CD14-positive monocyte (primary cell): ENCODE measurements around the gene SLC1A2. TPM values are rescaled to one million over a fixed set of nuclear protein-coding genes. Genes with fewer than 3 reads are reported as not detected.

Experiments used
- DNase-seq, 3 donors: peaks; one replicate each; pipeline ENCODE4 v3.0.0-alpha.2; 2011 to 2022
- H2AFZ ChIP-seq: 2 replicates; pipeline ENCODE4 v1.6.0; 2012; ENCODE audit warnings: mild to moderate bottlenecking, low read depth, low read length, inconsistent platforms; ENCODE audit not compliant: insufficient read depth, poor library complexity, severe bottlenecking
- H3K27ac ChIP-seq, 2 donors: 1 replicate in 1 of 2; 2 replicates in 1 of 2; pipeline ENCODE4 v1.5.1; 2012 to 2013; ENCODE audit warnings: low read length in 2 of 2, control low read depth in 1 of 2, inconsistent platforms in 1 of 2, low read depth in 1 of 2, mild to moderate bottlenecking in 1 of 2
- H3K27me3 ChIP-seq, 2 donors: one replicate each; pipeline versions ENCODE4 v1.6.0 to v1.6.1; 2011 to 2013; ENCODE audit warnings: low read length in 2 of 2; ENCODE audit not compliant: control insufficient read depth in 2 of 2, insufficient read depth in 2 of 2
- H3K36me3 ChIP-seq, 2 donors: replicated peaks in 1 of 2; 1 replicate in 1 of 2; 2 replicates in 1 of 2; pipeline versions ENCODE4 v1.5.1 to v1.6.1; 2012 to 2013; ENCODE audit warnings: low read length in 2 of 2, control low read depth in 1 of 2, inconsistent platforms in 1 of 2, mild to moderate bottlenecking in 1 of 2; ENCODE audit not compliant: insufficient read depth in 2 of 2, control insufficient read depth in 1 of 2
- H3K4me1 ChIP-seq, 2 donors: 1 replicate in 1 of 2; 2 replicates in 1 of 2; pipeline versions ENCODE4 v1.5.1 to v1.6.1; 2012 to 2013; ENCODE audit warnings: low read length in 2 of 2, control low read depth in 1 of 2, inconsistent platforms in 1 of 2, mild to moderate bottlenecking in 1 of 2, moderate library complexity in 1 of 2; ENCODE audit not compliant: insufficient read depth in 2 of 2, control insufficient read depth in 1 of 2
- H3K4me2 ChIP-seq: replicated peaks from 2 replicates; pipeline ENCODE3; 2012; ENCODE audit warnings: low read length, moderate library complexity, mild to moderate bottlenecking; ENCODE audit not compliant: poor library complexity, severe bottlenecking; ENCODE audit errors: extremely low read depth
- H3K4me3 ChIP-seq, 3 experiments: fragments of 200-600 bp in 1 of 3; sonication (generic) in 1 of 3; replicated peaks in 1 of 3; 1 replicate in 2 of 3; 2 replicates in 1 of 3; pipeline ENCODE4 v1.5.1; 2011 to 2013; ENCODE audit warnings: low read length in 3 of 3, mild to moderate bottlenecking in 3 of 3, control low read depth in 2 of 3, low read depth in 2 of 3, inconsistent platforms in 1 of 3, moderate library complexity in 1 of 3
- H3K79me2 ChIP-seq: 2 replicates; pipeline ENCODE4 v1.6.0; 2012; ENCODE audit warnings: mild to moderate bottlenecking, control low read depth, inconsistent platforms, low read length, moderate library complexity; ENCODE audit not compliant: insufficient read depth
- H3K9ac ChIP-seq: 2 replicates; pipeline ENCODE4 v1.6.0; 2017; ENCODE audit warnings: low read length, mild to moderate bottlenecking; ENCODE audit not compliant: insufficient read depth, poor library complexity, severe bottlenecking
- H3K9me3 ChIP-seq, 2 donors: replicated peaks in 1 of 2; 1 replicate in 1 of 2; 2 replicates in 1 of 2; pipeline versions ENCODE4 v1.5.1 to v1.6.1; 2012 to 2013; ENCODE audit warnings: low read length in 2 of 2, control low read depth in 1 of 2; ENCODE audit not compliant: control insufficient read depth in 1 of 2, insufficient read depth in 1 of 2
- H4K20me1 ChIP-seq: 2 replicates; pipeline ENCODE4 v1.6.0; 2012; ENCODE audit warnings: mild to moderate bottlenecking, low read length, control low read depth, moderate library complexity; ENCODE audit not compliant: insufficient read depth
- H3K27ac Mint-ChIP-seq, 7 donors: one replicate each; pipeline ENCODE4 v1.8.0; 2020; ENCODE audit warnings: mild to moderate bottlenecking in 7 of 7, mixed read lengths in 7 of 7, moderate library complexity in 6 of 7, inconsistent platforms in 2 of 7
- H3K27me3 Mint-ChIP-seq, 3 donors: one replicate each; pipeline ENCODE4 v1.8.0; 2021 to 2022; ENCODE audit warnings: low read depth in 3 of 3, mild to moderate bottlenecking in 3 of 3, mixed read lengths in 3 of 3, moderate library complexity in 3 of 3, inconsistent platforms in 1 of 3
- H3K36me3 Mint-ChIP-seq, 2 donors: one replicate each; pipeline ENCODE4 v1.8.0; 2020; ENCODE audit warnings: mixed read lengths in 2 of 2, inconsistent platforms in 1 of 2, mild to moderate bottlenecking in 1 of 2
- H3K4me1 Mint-ChIP-seq: one replicate; pipeline ENCODE4 v1.8.0; 2020; ENCODE audit warnings: mild to moderate bottlenecking, mixed read lengths
- H3K4me3 Mint-ChIP-seq, 2 donors: one replicate each; pipeline ENCODE4 v1.8.0; 2020; ENCODE audit warnings: mild to moderate bottlenecking in 2 of 2, mixed read lengths in 2 of 2, moderate library complexity in 1 of 2
- H3K9me3 Mint-ChIP-seq, 7 donors: one replicate each; pipeline ENCODE4 v1.8.0; 2020 to 2022; ENCODE audit warnings: mixed read lengths in 7 of 7, mild to moderate bottlenecking in 6 of 7, moderate library complexity in 6 of 7, inconsistent platforms in 2 of 7
- WGBS: methylation state at CpG from one replicate; pipeline ENCODE4 v1.1.5; 2013; ENCODE audit warnings: missing lambda C conversion rate; ENCODE audit not compliant: insufficient coverage; 5-methylcytosine and 5-hydroxymethylcytosine counted together
- intact Hi-C, 2 donors: fragments of 100-400 bp; cut with micrococcal nuclease; formaldehyde crosslinking; loops; one replicate each; pipeline versions ENCODE4 v1.15.0 to v1.15.1; 2023
- polyA plus RNA-seq, 3 donors: library from polyadenylated mRNA; depleted of rRNA in 1 of 3; unstranded in 2 of 3; stranded (reverse) in 1 of 3; fragments of 300-500 nt in 2 of 3; fragments of >200 nt in 1 of 3; fragmentation: Illumina TruSeq in 2 of 3; gene quantifications; 1 replicate in 2 of 3; 2 replicates in 1 of 3; pipeline ENCODE4 v1.2.3, GENCODE V29; 2012 to 2021
- TF ChIP-seq, protein P1 (sequence below): fragments of 200-600 bp; IDR thresholded peaks from one replicate; pipeline ENCODE4 v1.8.0; 2022; ENCODE audit warnings: antibody characterized with exemption, mild to moderate bottlenecking

SLC1A2 gene
- polyA plus RNA-seq, 3 donors, result 0.07 TPM; not detected in 2

DNA sequence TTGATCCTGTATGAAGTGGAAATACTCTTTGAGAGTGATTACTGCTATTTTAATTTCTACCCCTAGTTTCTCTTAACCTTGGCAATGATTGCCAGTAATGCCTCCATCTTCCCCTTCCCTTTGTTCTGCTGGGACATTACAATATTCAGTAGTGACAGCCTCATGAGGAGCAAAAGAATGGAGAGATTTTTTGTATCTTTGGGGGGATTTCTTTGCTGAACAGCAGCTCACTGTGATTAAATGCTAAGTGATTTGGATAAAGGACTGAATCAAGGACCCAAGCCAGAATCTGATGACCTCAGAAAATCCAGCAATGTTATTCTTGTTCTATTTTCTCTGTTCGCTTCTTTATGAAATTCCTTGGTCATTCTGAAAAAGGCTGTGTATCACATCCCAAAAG is 7.0 kb upstream of the SLC1A2 start:
- H3K27ac Mint-ChIP-seq, result no peak overlapping the region
- peaks cover 56 to 77% of the 10 kb centered on the region in 2 donors for H3K27me3 ChIP-seq
- no peaks in the 10 kb centered on the region for H3K79me2 ChIP-seq
- H3K9me3 ChIP-seq, result no peaks in the 10 kb centered on the region
- no peak overlapping the region for H3K4me3 Mint-ChIP-seq
- peaks cover 40 to 64% (median 50%) of the 10 kb centered on the region in 3 donors for H3K27me3 Mint-ChIP-seq
- H3K4me3 ChIP-seq, result no peak overlapping the region
- peaks cover 0 to 2% (median 0%) of the 10 kb centered on the region in 7 donors for H3K9me3 Mint-ChIP-seq
- no peaks in the 10 kb centered on the region for H3K36me3 ChIP-seq
- H3K27ac ChIP-seq, result no peak overlapping the region
- no peak overlapping the region for H3K9ac ChIP-seq
- no peaks in the 10 kb centered on the region for H3K36me3 Mint-ChIP-seq
- H3K4me1 ChIP-seq, result no peaks in the 10 kb centered on the region
- no peak overlapping the region for H2AFZ ChIP-seq
- no peaks in the 10 kb centered on the region for H4K20me1 ChIP-seq
- H3K4me2 ChIP-seq, result no peak overlapping the region
- no CpG with 5 or more reads among the region's 1 CpG for WGBS
- H3K4me1 Mint-ChIP-seq, result no peaks in the 10 kb centered on the region
- no peak for DNase-seq
- TF ChIP-seq, protein P1, sequence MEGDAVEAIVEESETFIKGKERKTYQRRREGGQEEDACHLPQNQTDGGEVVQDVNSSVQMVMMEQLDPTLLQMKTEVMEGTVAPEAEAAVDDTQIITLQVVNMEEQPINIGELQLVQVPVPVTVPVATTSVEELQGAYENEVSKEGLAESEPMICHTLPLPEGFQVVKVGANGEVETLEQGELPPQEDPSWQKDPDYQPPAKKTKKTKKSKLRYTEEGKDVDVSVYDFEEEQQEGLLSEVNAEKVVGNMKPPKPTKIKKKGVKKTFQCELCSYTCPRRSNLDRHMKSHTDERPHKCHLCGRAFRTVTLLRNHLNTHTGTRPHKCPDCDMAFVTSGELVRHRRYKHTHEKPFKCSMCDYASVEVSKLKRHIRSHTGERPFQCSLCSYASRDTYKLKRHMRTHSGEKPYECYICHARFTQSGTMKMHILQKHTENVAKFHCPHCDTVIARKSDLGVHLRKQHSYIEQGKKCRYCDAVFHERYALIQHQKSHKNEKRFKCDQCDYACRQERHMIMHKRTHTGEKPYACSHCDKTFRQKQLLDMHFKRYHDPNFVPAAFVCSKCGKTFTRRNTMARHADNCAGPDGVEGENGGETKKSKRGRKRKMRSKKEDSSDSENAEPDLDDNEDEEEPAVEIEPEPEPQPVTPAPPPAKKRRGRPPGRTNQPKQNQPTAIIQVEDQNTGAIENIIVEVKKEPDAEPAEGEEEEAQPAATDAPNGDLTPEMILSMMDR, result no peak
- intact Hi-C loops, result no loop called here

- H3K9ac ChIP-seq, result no peak overlapping the region
- H3K4me1 Mint-ChIP-seq, result no peaks in the 10 kb centered on the region
- no peak overlapping the region for H3K4me3 Mint-ChIP-seq
- WGBS, result 100% methylated on average over 2 of the region's 4 CpGs
- no peak overlapping the region for H3K4me3 ChIP-seq
- no peak overlapping the region for H3K27ac ChIP-seq
- H3K27me3 Mint-ChIP-seq, result peaks cover 46 to 67% (median 57%) of the 10 kb centered on the region in 3 donors
- H3K27me3 ChIP-seq, result peaks cover 62 to 81% of the 10 kb centered on the region in 2 donors
- H3K36me3 Mint-ChIP-seq, result no peaks in the 10 kb centered on the region
- no peak for DNase-seq
- intact Hi-C loops, result no loop called here
- no peaks in the 10 kb centered on the region for H3K36me3 ChIP-seq
- TF ChIP-seq, protein P1, result no peak
- H2AFZ ChIP-seq, result no peak overlapping the region
- no peak overlapping the region for H3K4me2 ChIP-seq
- H4K20me1 ChIP-seq, result no peaks in the 10 kb centered on the region
- H3K4me1 ChIP-seq, result no peaks in the 10 kb centered on the region
- H3K9me3 ChIP-seq, result peaks cover 0 to 3% of the 10 kb centered on the region in 2 donors
- peaks cover 0 to 2% (median 0%) of the 10 kb centered on the region in 7 donors for H3K9me3 Mint-ChIP-seq
- H3K79me2 ChIP-seq, result no peaks in the 10 kb centered on the region
- H3K27ac Mint-ChIP-seq, result no peak overlapping the region
These were observed 6.3 kb upstream of the SLC1A2 start for GRCh38 chr11:35425603-35426212.
